ENCODE measurements around the gene USP32. TPM values are rescaled to one million over a fixed set of nuclear protein-coding genes. Genes with fewer than 3 reads are reported as not detected.

Gene USP32
- total RNA-seq, 1 experiment from 2014 or later, result 73.5 TPM

DNA sequence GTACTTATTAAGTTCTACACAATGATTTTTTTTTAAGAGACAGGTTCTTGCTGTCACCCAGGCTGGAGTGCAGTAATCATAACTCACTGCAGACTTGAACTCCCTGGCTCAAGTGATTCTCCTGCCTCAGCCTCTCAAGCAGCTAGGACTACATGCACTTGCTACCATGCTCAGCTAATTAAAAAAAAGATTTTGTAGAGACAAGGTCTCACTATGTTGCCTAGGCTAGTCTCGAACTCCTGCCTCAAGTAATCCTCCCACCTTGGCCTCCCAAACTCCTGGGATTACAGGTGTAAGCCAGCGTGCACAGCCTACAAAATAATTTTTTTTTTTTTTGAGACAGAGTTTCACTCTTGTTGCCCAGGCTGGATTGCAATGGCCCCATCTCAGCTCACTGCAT is 22.2 kb downstream of the USP32 start:
- Mint-ChIP-seq H3K27me3 (ENCODE audit: low read depth) (no peaks in the 10 kb centered on the region), H3K4me1 (peaks cover 20% of the 10 kb centered on the region in 2 experiments), H3K27ac (no peak overlapping the region), H3K9me3 (no peaks in the 10 kb centered on the region), H3K4me3 (no peak overlapping the region), H3K36me3 (ENCODE audit: insufficient read depth in 1 of 3, low read depth in 3 of 3) (peaks cover 0 to 5% (median 2%) of the 10 kb centered on the region in 3 experiments; a peak in 3 of 7 replicates)
- Histone ChIP-seq H2AK5ac (ENCODE audit: insufficient read length, low read length) (no peak overlapping the region), H3K4ac (ENCODE audit: low read depth, low read length) (no peak overlapping the region), H3K56ac (ENCODE audit: insufficient read length, low read depth, low read length) (no peak overlapping the region), H2BK120ac (ENCODE audit: low read depth, low read length, poor library complexity, severe bottlenecking) (no peak overlapping the region), H2BK20ac (ENCODE audit: low read depth, low read length, poor library complexity, severe bottlenecking) (no peak overlapping the region), H3K9me3 (ENCODE audit: control insufficient read depth, low read depth, low read length) (no peaks in the 10 kb centered on the region), H3K9ac (ENCODE audit: extremely low read depth, insufficient read length, low read length) (no peak overlapping the region), H2BK12ac (ENCODE audit: insufficient read length, low read depth, low read length) (no peak overlapping the region), H3K79me2 (ENCODE audit: insufficient read depth, low read length) (peaks cover 22% of the 10 kb centered on the region; the same call in 1 of the 2 replicates), H2AFZ (ENCODE audit: low read length) (no peak overlapping the region), H3K27me3 (ENCODE audit: insufficient read depth, low read length) (no peaks in the 10 kb centered on the region), H4K8ac (replicated peaks; ENCODE audit: insufficient read length, low read depth, low read length) (no peak overlapping the region), H3K23me2 (ENCODE audit: insufficient read length, low read depth, low read length, poor library complexity, severe bottlenecking) (no peaks in the 10 kb centered on the region), H2BK5ac (ENCODE audit: insufficient read length, low read length) (no peak overlapping the region), H4K20me1 (ENCODE audit: control insufficient read depth, insufficient read depth, insufficient read length) (no peaks in the 10 kb centered on the region), H3K14ac (ENCODE audit: insufficient read depth, low read length) (no peak overlapping the region), H3K4me1 (ENCODE audit: insufficient read depth, low read length) (peaks cover 2% of the 10 kb centered on the region; the same call in 1 of the 2 replicates), H3K4me2 (ENCODE audit: insufficient read depth, insufficient read length, low read length) (no peak overlapping the region), H3K18ac (ENCODE audit: insufficient read length, low read depth, low read length) (no peak overlapping the region), H3K23ac (ENCODE audit: insufficient read length, low read depth, low read length) (no peak overlapping the region), H4K91ac (ENCODE audit: insufficient read length, low read depth, low read length) (no peak overlapping the region), H4K5ac (ENCODE audit: insufficient read length, low read depth, low read length) (no peak overlapping the region), H3K79me1 (ENCODE audit: insufficient read depth, low read depth, low read length, poor library complexity, severe bottlenecking) (no peaks in the 10 kb centered on the region), H2BK15ac (ENCODE audit: low read depth, low read length) (no peak overlapping the region), H3K27ac (ENCODE audit: insufficient read length, low read depth, low read length) (no peak overlapping the region), H3T11ph (ENCODE audit: low read length) (no peak overlapping the region)
- DNase-seq, result no peak
- WGBS (ENCODE audit: extremely low coverage, insufficient read length, low lambda C conversion rate), result no CpG with 5 or more reads among the region's 2 CpGs
- TF ChIP-seq, protein P1, sequence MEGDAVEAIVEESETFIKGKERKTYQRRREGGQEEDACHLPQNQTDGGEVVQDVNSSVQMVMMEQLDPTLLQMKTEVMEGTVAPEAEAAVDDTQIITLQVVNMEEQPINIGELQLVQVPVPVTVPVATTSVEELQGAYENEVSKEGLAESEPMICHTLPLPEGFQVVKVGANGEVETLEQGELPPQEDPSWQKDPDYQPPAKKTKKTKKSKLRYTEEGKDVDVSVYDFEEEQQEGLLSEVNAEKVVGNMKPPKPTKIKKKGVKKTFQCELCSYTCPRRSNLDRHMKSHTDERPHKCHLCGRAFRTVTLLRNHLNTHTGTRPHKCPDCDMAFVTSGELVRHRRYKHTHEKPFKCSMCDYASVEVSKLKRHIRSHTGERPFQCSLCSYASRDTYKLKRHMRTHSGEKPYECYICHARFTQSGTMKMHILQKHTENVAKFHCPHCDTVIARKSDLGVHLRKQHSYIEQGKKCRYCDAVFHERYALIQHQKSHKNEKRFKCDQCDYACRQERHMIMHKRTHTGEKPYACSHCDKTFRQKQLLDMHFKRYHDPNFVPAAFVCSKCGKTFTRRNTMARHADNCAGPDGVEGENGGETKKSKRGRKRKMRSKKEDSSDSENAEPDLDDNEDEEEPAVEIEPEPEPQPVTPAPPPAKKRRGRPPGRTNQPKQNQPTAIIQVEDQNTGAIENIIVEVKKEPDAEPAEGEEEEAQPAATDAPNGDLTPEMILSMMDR (conservative IDR thresholded peaks at IDR 0.05), result no peak
